OCI-LY3 (cell line): ENCODE results near the gene SYCP2L.

ENCODE experiments used
- H2AFZ ChIP-seq: fragments of 200-600, 300-600 bp; shearing (Covaris generic); 2 replicates; pipeline ENCODE4 v1.6.0; 2014; ENCODE audit warnings: antibody characterized with exemption, low read depth, low read length
- H3K27ac ChIP-seq: fragments of 200-600, 300-600 bp; sonication (generic); 2 replicates; pipeline ENCODE4 v1.5.1; 2014; ENCODE audit warnings: mild to moderate bottlenecking, low read length, moderate library complexity, mixed read lengths
- H3K27me3 ChIP-seq: fragments of 200-600, 300-600 bp; sonication (generic); 2 replicates; pipeline ENCODE4 v1.6.1; 2014; ENCODE audit warnings: low read depth, low read length, mixed read lengths
- H3K36me3 ChIP-seq: fragments of 200-600, 300-600 bp; sonication (generic); replicated peaks from 2 replicates; pipeline ENCODE3; 2014; ENCODE audit warnings: low read depth, low read length, mixed read lengths
- H3K4me1 ChIP-seq: fragments of 300-600, 200-600 bp; sonication (generic); 2 replicates; pipeline ENCODE4 v1.6.1; 2014; ENCODE audit warnings: low read length, mixed read lengths
- H3K4me2 ChIP-seq: fragments of 200-600, 300-600 bp; sonication (generic); 2 replicates; pipeline ENCODE4 v1.6.1; 2014; ENCODE audit warnings: low read length, mixed read lengths
- H3K4me3 ChIP-seq: fragments of 300-600, 200-600 bp; sonication (generic); 2 replicates; pipeline ENCODE4 v1.5.1; 2014; ENCODE audit warnings: antibody characterized with exemption, mild to moderate bottlenecking, low read length, moderate library complexity
- H3K79me2 ChIP-seq: fragments of 300-600, 200-600 bp; shearing (Covaris generic); 2 replicates; pipeline ENCODE4 v1.6.1; 2014; ENCODE audit warnings: mild to moderate bottlenecking, low read length, mixed read lengths
- H3K9ac ChIP-seq: fragments of 300-600, 200-600 bp; shearing (Covaris generic); 2 replicates; pipeline ENCODE4 v1.6.0; 2014; ENCODE audit warnings: mild to moderate bottlenecking, low read length, moderate library complexity
- H3K9me3 ChIP-seq: fragments of 200-600, 300-600 bp; shearing (Covaris generic); 2 replicates; pipeline ENCODE4 v1.6.1; 2014; ENCODE audit warnings: low read length, mixed read lengths; ENCODE audit not compliant: insufficient read depth
- H4K20me1 ChIP-seq: fragments of 200-600, 300-600 bp; sonication (generic); 2 replicates; pipeline ENCODE4 v1.6.1; 2016; ENCODE audit warnings: low read length, mixed read lengths; ENCODE audit not compliant: insufficient read depth
- CTCF ChIP-seq: fragments of 200-600, 300-600 bp; sonication (generic); IDR thresholded peaks from 2 replicates; pipeline ENCODE4 v1.5.1; 2014; ENCODE audit warnings: antibody characterized with exemption, low read length, low read depth
- EZH2phosphoT487 ChIP-seq: fragments of 200-600 bp; shearing (Covaris generic); IDR thresholded peaks from 2 replicates; pipeline ENCODE4 v1.6.1; 2018; ENCODE audit warnings: antibody characterized with exemption, mixed run types, low read depth

Gene SYCP2L

GRCh38 chr6:10873374-10873773 is 13.5 kb upstream of the SYCP2L start:
- Histone ChIP-seq H2AFZ (no peak overlapping the region), H4K20me1 (no peaks in the 10 kb centered on the region)
- TF ChIP-seq CTCF (no peak), EZH2phosphoT487 (no peak)

GRCh38 chr6:10874207-10874606 is 12.6 kb upstream of the SYCP2L start:
- H3K9ac ChIP-seq = no peak overlapping the region
- no peak overlapping the region for H3K4me2 ChIP-seq
- H3K4me1 ChIP-seq = no peaks in the 10 kb centered on the region
- no peaks in the 10 kb centered on the region for H3K79me2 ChIP-seq
- TF ChIP-seq CTCF = no peak
- no peak overlapping the region for H3K4me3 ChIP-seq
- no peaks in the 10 kb centered on the region for H3K27me3 ChIP-seq
- no peaks in the 10 kb centered on the region for H3K36me3 ChIP-seq
- H3K27ac ChIP-seq = no peak overlapping the region
- H2AFZ ChIP-seq = no peak overlapping the region
- no peaks in the 10 kb centered on the region for H4K20me1 ChIP-seq
- H3K9me3 ChIP-seq = no peaks in the 10 kb centered on the region

More at GRCh38 chr6:10873374-10873773, 13.5 kb upstream of the SYCP2L start:
- Histone ChIP-seq H3K9me3 (no peaks in the 10 kb centered on the region), H3K4me1 (no peaks in the 10 kb centered on the region), H3K27ac (no peak overlapping the region), H3K9ac (no peak overlapping the region), H3K4me2 (no peak overlapping the region), H3K36me3 (no peaks in the 10 kb centered on the region), H3K27me3 (no peaks in the 10 kb centered on the region), H3K4me3 (no peak overlapping the region), H3K79me2 (no peaks in the 10 kb centered on the region)

- H4K20me1 ChIP-seq = no peaks in the 10 kb centered on the region
- no peak overlapping the region for H2AFZ ChIP-seq
- no peak overlapping the region for H3K9ac ChIP-seq
- no peaks in the 10 kb centered on the region for H3K4me1 ChIP-seq
- H3K79me2 ChIP-seq = no peaks in the 10 kb centered on the region
- no peak overlapping the region for H3K27ac ChIP-seq
- TF ChIP-seq CTCF (no peak), EZH2phosphoT487 (no peak)
- H3K36me3 ChIP-seq = no peaks in the 10 kb centered on the region
- no peaks in the 10 kb centered on the region for H3K27me3 ChIP-seq
- H3K9me3 ChIP-seq = no peaks in the 10 kb centered on the region
- no peak overlapping the region for H3K4me2 ChIP-seq
- no peak overlapping the region for H3K4me3 ChIP-seq
These were observed 11.8 kb upstream of the SYCP2L start for GRCh38 chr6:10875026-10875425.

GRCh38 chr6:10877012-10877411 is 9.8 kb upstream of the SYCP2L start:
- Histone ChIP-seq H3K27me3 (no peaks in the 10 kb centered on the region), H3K9me3 (no peaks in the 10 kb centered on the region), H3K4me1 (no peaks in the 10 kb centered on the region), H3K27ac (no peak overlapping the region), H3K79me2 (no peaks in the 10 kb centered on the region), H4K20me1 (no peaks in the 10 kb centered on the region), H3K4me3 (no peak overlapping the region), H2AFZ (no peak overlapping the region), H3K9ac (no peak overlapping the region), H3K36me3 (no peaks in the 10 kb centered on the region), H3K4me2 (no peak overlapping the region)
- no peak for TF ChIP-seq EZH2phosphoT487
- TF ChIP-seq CTCF = no peak
